PC-9 (cell line): Measurements from ENCODE around the gene SH3GL3.

Experiments used
- EZH2 ChIP-seq: fragments of 200-600 bp; sonication (generic); IDR thresholded peaks from 2 replicates; pipeline ENCODE4 v1.8.0; 2017; ENCODE audit warnings: antibody characterized with exemption, low read depth
- TF ChIP-seq, protein P1 (sequence below): fragments of 200-600 bp; sonication (generic); conservative IDR thresholded peaks from 2 replicates; pipeline ENCODE4 v1.6.1; 2017; ENCODE audit warnings: mixed run types, antibody characterized with exemption, mild to moderate bottlenecking, moderate library complexity

DNA sequence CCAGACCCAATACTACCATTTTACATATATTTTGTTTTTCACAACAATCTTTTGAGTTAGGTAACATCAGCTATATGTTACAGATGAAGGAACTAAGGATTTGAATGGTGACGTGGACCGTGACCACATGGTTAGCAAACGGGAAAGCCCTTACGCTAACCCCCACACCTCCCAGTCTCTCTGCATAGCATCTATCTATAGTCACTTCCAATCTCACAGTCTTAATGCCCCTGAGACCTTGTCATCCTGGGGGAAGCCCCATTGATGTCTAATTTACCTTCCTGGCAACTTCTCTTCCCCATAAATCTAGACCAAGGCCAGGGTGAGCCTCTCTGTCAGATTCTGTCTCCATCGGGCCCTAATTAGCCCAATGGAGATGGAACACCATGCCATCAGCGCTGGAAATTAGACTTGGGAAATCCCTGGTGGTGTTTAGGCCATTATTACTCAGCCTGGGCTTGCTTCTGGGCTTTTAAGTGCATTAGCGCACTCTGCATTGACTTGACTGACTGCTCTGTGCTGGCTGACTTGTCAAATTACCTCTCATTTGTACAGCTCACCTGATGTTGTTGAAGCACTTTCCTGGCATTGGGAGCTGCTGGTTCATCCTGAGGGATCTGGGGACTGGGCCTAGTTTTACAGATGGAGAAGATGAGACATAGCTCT is 34.0 kb upstream of the SH3GL3 start:
- TF ChIP-seq, protein P1, sequence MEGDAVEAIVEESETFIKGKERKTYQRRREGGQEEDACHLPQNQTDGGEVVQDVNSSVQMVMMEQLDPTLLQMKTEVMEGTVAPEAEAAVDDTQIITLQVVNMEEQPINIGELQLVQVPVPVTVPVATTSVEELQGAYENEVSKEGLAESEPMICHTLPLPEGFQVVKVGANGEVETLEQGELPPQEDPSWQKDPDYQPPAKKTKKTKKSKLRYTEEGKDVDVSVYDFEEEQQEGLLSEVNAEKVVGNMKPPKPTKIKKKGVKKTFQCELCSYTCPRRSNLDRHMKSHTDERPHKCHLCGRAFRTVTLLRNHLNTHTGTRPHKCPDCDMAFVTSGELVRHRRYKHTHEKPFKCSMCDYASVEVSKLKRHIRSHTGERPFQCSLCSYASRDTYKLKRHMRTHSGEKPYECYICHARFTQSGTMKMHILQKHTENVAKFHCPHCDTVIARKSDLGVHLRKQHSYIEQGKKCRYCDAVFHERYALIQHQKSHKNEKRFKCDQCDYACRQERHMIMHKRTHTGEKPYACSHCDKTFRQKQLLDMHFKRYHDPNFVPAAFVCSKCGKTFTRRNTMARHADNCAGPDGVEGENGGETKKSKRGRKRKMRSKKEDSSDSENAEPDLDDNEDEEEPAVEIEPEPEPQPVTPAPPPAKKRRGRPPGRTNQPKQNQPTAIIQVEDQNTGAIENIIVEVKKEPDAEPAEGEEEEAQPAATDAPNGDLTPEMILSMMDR = no peak
- TF ChIP-seq EZH2 = no peak
